Stomach (tissue), 4 donors: ENCODE results near the gene HMGCL.

Source experiments
- CTCF ChIP-seq, 7 experiments: fragments of 450-650 bp in 4 of 7; fragments of 200-600 bp in 3 of 7; sonication (generic) in 3 of 7; IDR thresholded peaks; one replicate each; pipeline ENCODE4 v1.5.1; 2016 to 2019; ENCODE audit warnings: antibody characterized with exemption in 7 of 7, control low read depth in 2 of 7, mild to moderate bottlenecking in 1 of 7
- POLR2A ChIP-seq, 4 donors: fragments of 450-650 bp; IDR thresholded peaks; one replicate each; pipeline ENCODE4 v1.6.1; 2016; ENCODE audit warnings: antibody characterized with exemption in 4 of 4, control low read depth in 2 of 4, mild to moderate bottlenecking in 1 of 4, moderate library complexity in 1 of 4
- POLR2AphosphoS5 ChIP-seq, 3 donors: sonication (generic); formaldehyde crosslinking; IDR thresholded peaks; one replicate each; pipeline ENCODE4 v1.6.1; 2016; ENCODE audit warnings: antibody characterized with exemption in 3 of 3

GRCh38 chr1:23777979-23778814 lies 47.0 kb downstream of the HMGCL start, which contains the start of gene PITHD1:
- TF ChIP-seq POLR2AphosphoS5 (IDR thresholded peaks at IDR 0.05) (peak; percentile 89 to 96 (median 95)), CTCF (IDR thresholded peaks at IDR 0.05) (no peak), POLR2A (IDR thresholded peaks at IDR 0.05) (peak in 1 of 4 donors; percentile 29)
